Measurements from ENCODE around the gene GCKR. TPM values are rescaled to one million over a fixed set of nuclear protein-coding genes. Genes with fewer than 3 reads are reported as not detected.

GCKR gene
- total and polyA plus RNA-seq, 4 donors: 0.13 to 7.7 (median 1.5) TPM

DNA sequence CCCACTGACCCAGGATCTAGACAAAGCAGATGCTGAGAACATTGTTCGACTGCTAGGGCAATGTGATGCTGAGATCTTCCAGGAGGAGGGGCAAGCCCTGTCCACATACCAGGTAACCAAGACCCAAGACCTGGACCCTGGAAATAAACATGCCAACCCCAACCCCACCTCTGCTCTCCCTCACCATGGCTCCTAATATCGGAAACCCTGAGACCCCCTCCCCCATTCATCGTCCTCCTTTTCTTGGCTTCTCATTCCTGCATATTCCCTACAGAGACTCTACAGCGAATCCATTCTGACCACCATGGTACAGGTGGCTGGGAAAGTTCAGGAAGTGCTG is 619 bp downstream of the GCKR start:
- DNase-seq: no peak
- no peak overlapping the region for H3K4me3 ChIP-seq (ENCODE audit: low read length in 2 of 2)
- intact Hi-C loops (cut with DNase I): loop anchor here (10.0 kb wide), 2 partner anchors 88 to 128 kb away; partner anchors contain the start of genes CCDC121 (in 1 of the 2), GPN1 (in 1 of the 2) and ZNF512 (in 1 of the 2)
- no peaks in the 10 kb centered on the region for H3K27me3 ChIP-seq (ENCODE audit: control insufficient read depth in 1 of 2, insufficient read depth in 2 of 2, low read length in 1 of 2)
- H3K27ac ChIP-seq (ENCODE audit: low read depth in 1 of 2, low read length in 2 of 2): no peak overlapping the region
- H3K4me1 ChIP-seq (ENCODE audit: control insufficient read depth in 1 of 2, insufficient read depth in 2 of 2, low read length in 2 of 2): no peaks in the 10 kb centered on the region
- no peaks in the 10 kb centered on the region for H3K36me3 ChIP-seq (ENCODE audit: control insufficient read depth in 1 of 2, insufficient read depth in 2 of 2, low read length in 1 of 2)
- no peaks in the 10 kb centered on the region for H3K9me3 ChIP-seq (ENCODE audit: control insufficient read depth, low read length)
- no peak for ATAC-seq (ENCODE audit: low FRiP score)
- WGBS, 2 donors: 58 to 73% methylated on average over 4 of the region's 4 CpGs

DNA sequence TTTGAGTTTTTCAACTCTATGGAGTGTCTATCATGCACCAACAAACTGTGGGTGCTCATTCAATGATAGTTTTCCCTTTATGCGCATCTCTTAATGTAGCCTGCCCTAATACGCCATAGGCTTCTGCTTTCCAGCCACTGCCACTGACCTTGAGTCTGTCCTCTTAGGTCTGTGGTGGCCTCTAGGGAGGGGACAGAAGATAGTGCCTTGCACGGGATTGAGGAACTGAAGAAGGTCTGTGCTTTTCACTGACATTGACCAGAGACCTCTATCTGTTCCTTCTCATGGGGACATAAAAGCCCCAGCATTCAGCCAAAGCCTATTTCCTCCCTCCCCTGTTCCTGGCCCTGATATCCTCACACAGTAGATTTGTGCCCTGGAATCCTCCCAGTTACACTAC is 2.3 kb downstream of the GCKR start:
- intact Hi-C loops (cut with DNase I): loop anchor here (10.0 kb wide), 2 partner anchors 86 to 126 kb away; partner anchors contain the start of genes CCDC121 (in 1 of the 2), GPN1 (in 1 of the 2) and ZNF512 (in 1 of the 2)

DNA sequence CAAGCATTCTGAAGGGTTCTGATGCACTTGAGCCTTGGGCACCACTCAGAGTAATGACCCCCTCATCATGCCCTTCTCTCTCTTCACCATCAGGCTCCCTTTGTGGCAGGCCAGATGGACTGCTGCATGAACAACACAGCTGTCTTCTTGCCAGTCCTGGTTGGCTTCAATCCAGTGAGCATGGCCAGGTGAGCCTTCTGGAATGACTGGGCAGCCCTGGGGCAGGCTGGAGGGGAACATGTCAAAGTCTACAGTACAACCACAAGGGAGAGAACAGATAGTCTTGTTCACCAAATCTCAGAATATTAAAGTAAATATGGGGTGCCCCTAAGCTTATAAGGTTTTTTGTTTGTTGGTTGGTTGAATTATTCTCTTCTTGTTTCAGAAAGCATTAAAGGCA is 4.4 kb downstream of the GCKR start:
- H3K4me3 ChIP-seq (ENCODE audit: low read length in 2 of 2): no peak overlapping the region
- DNase-seq (no peak), ATAC-seq (ENCODE audit: low FRiP score) (no peak)
- H3K36me3 ChIP-seq (ENCODE audit: control insufficient read depth in 1 of 2, insufficient read depth in 2 of 2, low read length in 1 of 2): no peaks in the 10 kb centered on the region
- no peaks in the 10 kb centered on the region for H3K27me3 ChIP-seq (ENCODE audit: control insufficient read depth in 1 of 2, insufficient read depth in 2 of 2, low read length in 1 of 2)
- H3K9me3 ChIP-seq (ENCODE audit: control insufficient read depth, low read length): no peaks in the 10 kb centered on the region
- no peak overlapping the region for H3K27ac ChIP-seq (ENCODE audit: low read depth in 1 of 2, low read length in 2 of 2)
- no peaks in the 10 kb centered on the region for H3K4me1 ChIP-seq (ENCODE audit: control insufficient read depth in 1 of 2, insufficient read depth in 2 of 2, low read length in 2 of 2)
- intact Hi-C loops (cut with DNase I): no loop called here

More for the DNA sequence above, 2.3 kb downstream of the GCKR start:
- DNase-seq (no peak), ATAC-seq (ENCODE audit: low FRiP score) (no peak)
- 84 to 85% methylated on average over 3 of the region's 3 CpGs for WGBS, 2 donors
- Histone ChIP-seq H3K9me3 (ENCODE audit: control insufficient read depth, low read length) (no peaks in the 10 kb centered on the region), H3K4me3 (ENCODE audit: low read length in 2 of 2) (no peak overlapping the region), H3K36me3 (ENCODE audit: control insufficient read depth in 1 of 2, insufficient read depth in 2 of 2, low read length in 1 of 2) (no peaks in the 10 kb centered on the region), H3K27me3 (ENCODE audit: control insufficient read depth in 1 of 2, insufficient read depth in 2 of 2, low read length in 1 of 2) (no peaks in the 10 kb centered on the region), H3K4me1 (ENCODE audit: control insufficient read depth in 1 of 2, insufficient read depth in 2 of 2, low read length in 2 of 2) (no peaks in the 10 kb centered on the region), H3K27ac (ENCODE audit: low read depth in 1 of 2, low read length in 2 of 2) (no peak overlapping the region)

DNA sequence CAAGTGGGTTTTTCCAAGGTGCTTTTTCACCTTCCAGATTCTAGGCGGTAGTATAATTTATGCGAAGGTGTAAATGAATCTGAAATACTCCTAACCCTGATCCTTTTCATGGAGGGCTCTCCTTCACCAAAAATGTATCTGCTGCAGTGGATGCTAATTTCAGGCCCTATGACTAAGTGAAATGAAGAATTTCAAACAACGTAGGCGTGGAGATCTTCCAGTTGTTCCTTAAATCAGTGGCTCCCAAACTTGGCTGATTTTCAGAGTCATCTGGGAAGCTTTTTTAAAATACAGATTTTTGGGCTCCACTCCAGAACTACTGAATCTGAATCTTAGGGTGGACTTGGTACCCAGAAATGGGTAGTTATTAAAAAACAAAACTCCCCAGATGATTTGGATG is 5.5 kb downstream of the GCKR start:
- H3K36me3 ChIP-seq (ENCODE audit: control insufficient read depth in 1 of 2, insufficient read depth in 2 of 2, low read length in 1 of 2): no peaks in the 10 kb centered on the region
- no peaks in the 10 kb centered on the region for H3K9me3 ChIP-seq (ENCODE audit: control insufficient read depth, low read length)
- intact Hi-C loops (cut with DNase I): no loop called here
- no peak for ATAC-seq (ENCODE audit: low FRiP score)
- no peak for DNase-seq
- H3K4me1 ChIP-seq (ENCODE audit: control insufficient read depth in 1 of 2, insufficient read depth in 2 of 2, low read length in 2 of 2): no peaks in the 10 kb centered on the region
- no peak overlapping the region for H3K4me3 ChIP-seq (ENCODE audit: low read length in 2 of 2)
- H3K27me3 ChIP-seq (ENCODE audit: control insufficient read depth in 1 of 2, insufficient read depth in 2 of 2, low read length in 1 of 2): no peaks in the 10 kb centered on the region
- WGBS, 2 donors: 75 to 79% methylated on average over 4 of the region's 4 CpGs
- H3K27ac ChIP-seq (ENCODE audit: low read depth in 1 of 2, low read length in 2 of 2): no peak overlapping the region

DNA sequence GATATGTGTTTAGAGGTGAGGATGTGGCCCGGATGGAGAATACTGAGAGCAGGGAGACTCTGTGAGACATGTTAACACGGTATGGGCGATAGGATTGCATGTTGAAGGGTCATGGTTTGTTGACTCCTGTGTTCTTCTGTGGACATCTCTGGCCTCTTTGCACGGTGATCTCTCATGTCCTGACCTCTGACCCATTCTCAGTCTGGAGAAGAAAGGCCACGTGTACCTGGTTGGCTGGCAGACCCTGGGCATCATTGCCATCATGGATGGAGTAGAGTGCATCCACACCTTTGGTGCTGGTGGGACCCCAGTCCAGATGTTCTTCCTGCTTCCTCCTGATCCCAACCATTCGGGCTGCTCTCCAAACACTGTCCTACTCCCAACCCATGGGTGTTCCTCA is 9.9 kb downstream of the GCKR start:
- Histone ChIP-seq H3K9me3 (ENCODE audit: control insufficient read depth, low read length) (no peaks in the 10 kb centered on the region), H3K36me3 (ENCODE audit: control insufficient read depth in 1 of 2, insufficient read depth in 2 of 2, low read length in 1 of 2) (no peaks in the 10 kb centered on the region), H3K27me3 (ENCODE audit: control insufficient read depth in 1 of 2, insufficient read depth in 2 of 2, low read length in 1 of 2) (no peaks in the 10 kb centered on the region), H3K4me3 (ENCODE audit: low read length in 2 of 2) (no peak overlapping the region), H3K27ac (ENCODE audit: low read depth in 1 of 2, low read length in 2 of 2) (no peak overlapping the region), H3K4me1 (ENCODE audit: control insufficient read depth in 1 of 2, insufficient read depth in 2 of 2, low read length in 2 of 2) (no peaks in the 10 kb centered on the region)
- intact Hi-C loops (cut with DNase I): no loop called here
- ATAC-seq (ENCODE audit: low FRiP score) (no peak), DNase-seq (no peak)
- WGBS, 2 donors: 89 to 91% methylated on average over 6 of the region's 6 CpGs

DNA sequence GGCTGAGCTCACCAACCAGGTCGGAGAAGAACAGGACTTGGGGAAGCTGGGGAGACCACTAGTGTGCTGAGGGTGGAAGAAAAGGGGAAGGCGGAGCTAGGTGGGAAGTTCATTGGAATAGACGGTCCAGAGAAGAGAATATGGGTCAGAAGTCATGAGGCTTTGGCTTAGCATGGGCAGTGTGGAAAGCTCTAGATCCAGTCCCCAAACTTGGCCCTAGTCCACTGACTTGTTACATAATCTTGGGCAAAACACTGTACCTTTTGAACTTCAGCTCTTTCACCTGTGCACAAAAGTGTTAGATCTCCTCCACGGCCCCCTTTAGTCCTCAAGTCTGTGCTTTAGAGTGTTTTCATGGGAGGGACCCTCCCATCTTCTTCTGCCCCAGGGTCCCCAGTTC is 10.7 kb downstream of the GCKR start:
- no peaks in the 10 kb centered on the region for H3K9me3 ChIP-seq (ENCODE audit: control insufficient read depth, low read length)
- no peaks in the 10 kb centered on the region for H3K36me3 ChIP-seq (ENCODE audit: control insufficient read depth in 1 of 2, insufficient read depth in 2 of 2, low read length in 1 of 2)
- no peak overlapping the region for H3K27ac ChIP-seq (ENCODE audit: low read depth in 1 of 2, low read length in 2 of 2)
- intact Hi-C loops (cut with DNase I): no loop called here
- DNase-seq (no peak), ATAC-seq (ENCODE audit: low FRiP score) (no peak)
- no peaks in the 10 kb centered on the region for H3K4me1 ChIP-seq (ENCODE audit: control insufficient read depth in 1 of 2, insufficient read depth in 2 of 2, low read length in 2 of 2)
- WGBS, 2 donors: 63 to 75% methylated on average over 4 of the region's 4 CpGs
- no peak overlapping the region for H3K4me3 ChIP-seq (ENCODE audit: low read length in 2 of 2)
- no peaks in the 10 kb centered on the region for H3K27me3 ChIP-seq (ENCODE audit: control insufficient read depth in 1 of 2, insufficient read depth in 2 of 2, low read length in 1 of 2)

DNA sequence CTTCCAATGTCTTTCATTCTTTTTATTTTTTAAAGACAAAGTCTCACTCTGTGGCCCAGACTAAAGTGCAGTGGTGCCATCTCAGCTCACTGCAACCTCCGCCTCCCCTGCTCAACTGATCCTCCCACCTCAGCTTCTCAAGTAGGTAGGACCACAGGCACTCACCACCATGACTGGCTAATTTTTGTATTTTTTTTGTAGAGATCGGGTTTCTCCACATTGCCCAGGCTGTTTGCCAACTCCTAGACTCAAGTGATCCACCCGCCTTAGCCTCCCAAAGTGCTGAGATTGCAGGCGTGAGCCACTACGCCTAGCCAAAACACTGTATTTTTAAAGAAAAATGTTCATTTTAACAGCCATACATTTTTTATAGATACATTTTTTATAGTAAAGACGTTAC is 12.7 kb downstream of the GCKR start:
- ATAC-seq (ENCODE audit: low FRiP score): no peak

DNA sequence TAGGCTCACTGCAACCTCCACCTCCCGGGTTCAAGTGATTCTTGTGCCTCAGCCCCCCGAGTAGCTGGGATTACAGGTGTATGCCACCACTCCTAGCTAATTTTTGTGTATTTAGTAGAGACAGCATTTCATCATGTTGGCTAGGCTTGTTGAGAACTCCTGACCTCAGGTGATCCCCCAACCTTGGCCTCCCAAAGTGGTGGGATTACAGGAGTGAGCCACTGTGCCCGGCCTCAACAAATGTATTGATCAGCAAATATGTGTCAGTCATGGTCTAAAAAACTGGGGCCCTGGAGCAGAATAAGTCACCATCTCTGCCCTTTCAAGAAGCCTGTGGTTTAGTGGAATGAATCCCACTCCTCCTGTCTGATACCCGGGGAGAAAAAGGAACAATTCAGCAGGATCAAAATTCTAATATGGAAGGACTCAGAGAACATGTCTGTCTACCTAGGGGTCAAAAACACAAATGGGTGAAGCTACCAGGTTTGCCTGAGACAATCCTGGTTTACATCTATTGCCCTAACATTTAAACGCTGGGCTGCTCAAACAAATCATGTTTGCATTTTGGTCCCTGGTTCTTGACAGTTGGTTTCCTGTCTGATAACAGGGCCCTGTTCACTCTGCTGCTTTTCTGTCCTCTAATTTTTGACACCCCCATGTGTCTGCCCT is 21.6 kb downstream of the GCKR start:
- WGBS, 2 donors: 69 to 74% methylated on average over 5 of the region's 5 CpGs
- DNase-seq (no peak), ATAC-seq (ENCODE audit: low FRiP score) (no peak)
- Histone ChIP-seq H3K27me3 (ENCODE audit: control insufficient read depth in 1 of 2, insufficient read depth in 2 of 2, low read length in 1 of 2) (no peaks in the 10 kb centered on the region), H3K36me3 (ENCODE audit: control insufficient read depth in 1 of 2, insufficient read depth in 2 of 2, low read length in 1 of 2) (no peaks in the 10 kb centered on the region), H3K4me1 (ENCODE audit: control insufficient read depth in 1 of 2, insufficient read depth in 2 of 2, low read length in 2 of 2) (no peaks in the 10 kb centered on the region), H3K9me3 (ENCODE audit: control insufficient read depth, low read length) (no peaks in the 10 kb centered on the region), H3K27ac (ENCODE audit: low read depth in 1 of 2, low read length in 2 of 2) (no peak overlapping the region), H3K4me3 (ENCODE audit: low read length in 2 of 2) (no peak overlapping the region)
- intact Hi-C loops (cut with DNase I): no loop called here

More for the DNA sequence above, 12.7 kb downstream of the GCKR start:
- 42 to 46% methylated on average over 6 of the region's 6 CpGs for WGBS, 2 donors
- Histone ChIP-seq H3K9me3 (ENCODE audit: control insufficient read depth, low read length) (no peaks in the 10 kb centered on the region), H3K27me3 (ENCODE audit: control insufficient read depth in 1 of 2, insufficient read depth in 2 of 2, low read length in 1 of 2) (no peaks in the 10 kb centered on the region), H3K4me1 (ENCODE audit: control insufficient read depth in 1 of 2, insufficient read depth in 2 of 2, low read length in 2 of 2) (no peaks in the 10 kb centered on the region), H3K4me3 (ENCODE audit: low read length in 2 of 2) (no peak overlapping the region), H3K27ac (ENCODE audit: low read depth in 1 of 2, low read length in 2 of 2) (no peak overlapping the region), H3K36me3 (ENCODE audit: control insufficient read depth in 1 of 2, insufficient read depth in 2 of 2, low read length in 1 of 2) (no peaks in the 10 kb centered on the region)
- intact Hi-C loops (cut with DNase I): no loop called here
- no peak for DNase-seq

DNA sequence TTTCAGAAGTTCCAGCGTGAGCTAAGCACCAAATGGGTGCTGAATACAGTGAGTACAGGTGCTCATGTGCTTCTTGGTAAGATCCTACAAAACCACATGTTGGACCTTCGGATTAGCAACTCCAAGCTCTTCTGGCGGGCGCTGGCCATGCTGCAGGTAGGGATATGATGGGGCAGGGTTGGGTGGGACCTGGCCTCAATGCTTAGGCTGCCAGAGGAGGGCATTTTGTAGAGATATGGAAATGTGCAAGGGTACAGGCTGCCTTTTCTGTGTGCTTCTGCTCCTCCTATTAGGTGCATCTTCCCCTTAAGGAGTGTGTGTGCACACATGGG is 22.1 kb downstream of the GCKR start:
- Histone ChIP-seq H3K9me3 (ENCODE audit: control insufficient read depth, low read length) (no peaks in the 10 kb centered on the region), H3K27ac (ENCODE audit: low read depth in 1 of 2, low read length in 2 of 2) (no peak overlapping the region), H3K27me3 (ENCODE audit: control insufficient read depth in 1 of 2, insufficient read depth in 2 of 2, low read length in 1 of 2) (no peaks in the 10 kb centered on the region), H3K36me3 (ENCODE audit: control insufficient read depth in 1 of 2, insufficient read depth in 2 of 2, low read length in 1 of 2) (no peaks in the 10 kb centered on the region), H3K4me1 (ENCODE audit: control insufficient read depth in 1 of 2, insufficient read depth in 2 of 2, low read length in 2 of 2) (no peaks in the 10 kb centered on the region), H3K4me3 (ENCODE audit: low read length in 2 of 2) (no peak overlapping the region)
- intact Hi-C loops (cut with DNase I): no loop called here
- ATAC-seq (ENCODE audit: low FRiP score) (no peak), DNase-seq (no peak)
- WGBS, 2 donors: 81 to 83% methylated on average over 4 of the region's 4 CpGs

All from aorta (tissue), 5 donors.